Measurements from ENCODE around the gene CNOT4. TPM values are rescaled to one million over a fixed set of nuclear protein-coding genes. Genes with fewer than 3 reads are reported as not detected.

CNOT4 gene
- total and polyA plus RNA-seq, 2 of the 8 experiments (the other 6 are each of a cell fraction or from before 2014, with no cell fraction given): 10.9 to 25.8 TPM

DNA sequence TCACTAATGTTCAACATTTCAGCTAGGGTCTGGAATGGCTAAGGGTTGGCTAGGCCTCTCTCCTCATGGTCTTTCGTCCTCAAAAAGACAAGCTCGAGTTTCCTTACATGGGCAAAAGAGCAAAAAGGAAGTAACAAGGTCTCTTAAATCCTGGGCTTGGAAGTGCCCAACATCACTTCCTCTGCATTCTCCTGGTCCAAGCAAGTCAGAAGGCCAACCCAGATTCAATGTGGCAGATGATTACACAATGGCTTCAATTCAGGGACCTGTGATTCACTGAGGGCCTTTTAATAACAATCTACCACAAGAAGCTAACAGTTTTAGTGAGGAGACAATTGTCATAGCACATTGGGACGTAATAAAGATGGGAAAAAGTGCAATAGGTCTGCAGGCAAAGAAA, 43.4 kb upstream of the CNOT4 start:
- no peak overlapping the region for H3K56ac ChIP-seq (replicated peaks; ENCODE audit: insufficient read length, low read depth, low read length)
- H3K27me3 ChIP-seq (replicated peaks in 1 of 4; ENCODE audit: control insufficient read depth in 3 of 4, extremely low read depth in 1 of 4, insufficient read depth in 3 of 4, low read length in 3 of 4): no peaks in the 10 kb centered on the region
- H2AFZ ChIP-seq (ENCODE audit: low read length): no peak overlapping the region
- no peaks in the 10 kb centered on the region for H3K4me1 ChIP-seq (replicated peaks in 1 of 4; ENCODE audit: control insufficient read depth in 3 of 4, insufficient read depth in 4 of 4, low read length in 3 of 4)
- H3K4me2 ChIP-seq (ENCODE audit: insufficient read depth in 1 of 2, low read depth in 2 of 2, low read length in 2 of 2): no peak overlapping the region
- no peak overlapping the region for H3K18ac ChIP-seq (ENCODE audit: extremely low read depth, low read length)
- no peak overlapping the region for H2BK15ac ChIP-seq (ENCODE audit: low read length)
- no peaks in the 10 kb centered on the region for H3K79me1 ChIP-seq (ENCODE audit: low read depth, low read length)
- H4K8ac ChIP-seq (ENCODE audit: extremely low read depth, insufficient read depth, low read length): no peak overlapping the region
- H3K79me2 ChIP-seq (ENCODE audit: control insufficient read depth in 1 of 2, insufficient read depth in 2 of 2, low read length in 2 of 2): peaks cover 0 to 6% of the 10 kb centered on the region in 2 experiments; a peak in 2 of 4 replicates
- no peak overlapping the region for H2BK5ac ChIP-seq (ENCODE audit: low read depth, low read length)
- FAIRE-seq (no peak), DNase-seq (ENCODE audit: low read depth in 1 of 2, low spot score in 2 of 2) (no peak)
- ChIA-PET CTCF (ENCODE audit: partially characterized antibody) (interaction anchor here (2.6 kb wide), 1 partner anchor 92 kb away, joined by 8 read pairs; no protein-coding TSS in a partner anchor), POLR2A (ENCODE audit: partially characterized antibody) (no interaction called here)
- H3K4ac ChIP-seq (replicated peaks; ENCODE audit: insufficient read length, low read depth, low read length): no peak overlapping the region
- H3K23ac ChIP-seq (ENCODE audit: insufficient read length): no peak overlapping the region
- H2AK5ac ChIP-seq (ENCODE audit: low read depth, low read length): no peak overlapping the region
- no peaks in the 10 kb centered on the region for H3K9me3 ChIP-seq (ENCODE audit: insufficient read depth in 2 of 2, low read depth in 1 of 2, low read length in 1 of 2)
- no peaks in the 10 kb centered on the region for H4K20me1 ChIP-seq (replicated peaks in 1 of 2; ENCODE audit: control insufficient read depth in 1 of 2, insufficient read depth in 2 of 2, low read length in 2 of 2)
- 0 out of 2 replicates have a peak overlapping the region, but pooled peaks have one; percentile 71 for H2BK12ac ChIP-seq (ENCODE audit: low read depth, low read length)
- H4K5ac ChIP-seq (ENCODE audit: insufficient read length, low read depth, low read length): no peak overlapping the region
- no peak overlapping the region for H3K27ac ChIP-seq (ENCODE audit: low read depth, low read length)
- no peak overlapping the region for H3K14ac ChIP-seq (ENCODE audit: insufficient read length)
- no peak overlapping the region for H3K9ac ChIP-seq (replicated peaks in 1 of 4; ENCODE audit: extremely low read depth in 1 of 4, low read depth in 3 of 4, low read length in 3 of 4)
- H3K4me3 ChIP-seq (ENCODE audit: extremely low read depth in 1 of 4, insufficient read depth in 2 of 4, low read depth in 3 of 4, low read length in 4 of 4): no peak overlapping the region
- TF ChIP-seq SRF (IDR thresholded peaks at IDR 0.05; ENCODE audit: low read depth, low read length) (peak; percentile 26; the same call in 1 of the 2 replicates), SP1 (IDR thresholded peaks at IDR 0.05; ENCODE audit: low read depth, low read length) (no peak)
- WGBS, 2 experiments (ENCODE audit: extremely low coverage in 1 of 2, insufficient coverage in 1 of 2, insufficient read length in 1 of 2, insufficient replicate concordance in 2 of 2, low coverage in 1 of 2, low lambda C conversion rate in 2 of 2, missing lambda C conversion rate in 1 of 2): 89% methylated on average over 3 of the region's 3 CpGs; no CpG with 5 or more reads in 1 of the 2 experiments
- no peak overlapping the region for H4K91ac ChIP-seq (replicated peaks; ENCODE audit: insufficient read length, low read length)
- H2BK120ac ChIP-seq (replicated peaks; ENCODE audit: low read depth, low read length): no peak overlapping the region
- H3K23me2 ChIP-seq (ENCODE audit: low read depth, low read length): no peaks in the 10 kb centered on the region
- H3K36me3 ChIP-seq (ENCODE audit: control insufficient read depth in 2 of 4, insufficient read depth in 4 of 4, low read length in 3 of 4): no peaks in the 10 kb centered on the region
- no peak overlapping the region for H2BK20ac ChIP-seq (ENCODE audit: low read length)
